DMS53 (cell line): ENCODE data around the gene PPM1H.
"Not testable (repeated sequence)": the region's sequence is repeated elsewhere in the genome, so short reads cannot be mapped to it uniquely, and the experiment has no call there.

Source experiments
- DNase-seq: peaks from one replicate; lab custom pipeline; 2025; lab: John Stamatoyannopoulos, UW

PPM1H gene

GRCh38 chr12:62732861-62733427 is 202.0 kb downstream of the PPM1H start:
- DNase-seq: peak; percentile 33

- DNase-seq: peak; percentile 37
Observed at GRCh38 chr12:62731055-62731820, 203.7 kb downstream of the PPM1H start.

GRCh38 chr12:62730649-62731048 is 204.3 kb downstream of the PPM1H start:
- no peak for DNase-seq

- not testable (repeated sequence) for DNase-seq
Observed at GRCh38 chr12:62729579-62730544, 205.1 kb downstream of the PPM1H start.

GRCh38 chr12:62728741-62729140 is 206.2 kb downstream of the PPM1H start:
- no peak for DNase-seq

- no peak for DNase-seq
Observed at GRCh38 chr12:62726471-62726980, 208.4 kb downstream of the PPM1H start.

- no peak for DNase-seq
Observed at GRCh38 chr12:62725781-62726180, 209.2 kb downstream of the PPM1H start.

GRCh38 chr12:62724947-62725451 is 210.0 kb downstream of the PPM1H start:
- DNase-seq: peak; percentile 92

- peak; percentile 17 for DNase-seq
Observed at GRCh38 chr12:62724285-62724684, 210.7 kb downstream of the PPM1H start.

GRCh38 chr12:62722971-62723680 is 211.8 kb downstream of the PPM1H start:
- DNase-seq: peak; percentile 42

GRCh38 chr12:62720661-62721330 is 214.2 kb downstream of the PPM1H start:
- DNase-seq: peak; percentile 61

GRCh38 chr12:62720025-62720424 is 214.9 kb downstream of the PPM1H start:
- DNase-seq: no peak

GRCh38 chr12:62718762-62719426 is 216.1 kb downstream of the PPM1H start:
- no peak for DNase-seq

GRCh38 chr12:62717643-62718042 is 217.3 kb downstream of the PPM1H start:
- DNase-seq: no peak

- DNase-seq: no peak
Observed at GRCh38 chr12:62716866-62717525, 218.0 kb downstream of the PPM1H start.

GRCh38 chr12:62716037-62716436 is 218.9 kb downstream of the PPM1H start:
- DNase-seq: no peak

- DNase-seq: peak; percentile 13
Observed at GRCh38 chr12:62714774-62715721, 219.9 kb downstream of the PPM1H start.

GRCh38 chr12:62714181-62714773 is 220.7 kb downstream of the PPM1H start:
- DNase-seq: no peak
